GM18520 (cell line): Measurements from ENCODE around the gene PTH2.
"Not testable (repeated sequence)": the region's sequence is repeated elsewhere in the genome, so short reads cannot be mapped to it uniquely, and the experiment has no call there.

Source experiments
- ATAC-seq: cut with Tn5 transposase; IDR thresholded peaks from one replicate; pipeline ENCODE4 v1.9.1; 2021; ENCODE audit not compliant: unreplicated experiment

The PTH2 gene

DNA sequence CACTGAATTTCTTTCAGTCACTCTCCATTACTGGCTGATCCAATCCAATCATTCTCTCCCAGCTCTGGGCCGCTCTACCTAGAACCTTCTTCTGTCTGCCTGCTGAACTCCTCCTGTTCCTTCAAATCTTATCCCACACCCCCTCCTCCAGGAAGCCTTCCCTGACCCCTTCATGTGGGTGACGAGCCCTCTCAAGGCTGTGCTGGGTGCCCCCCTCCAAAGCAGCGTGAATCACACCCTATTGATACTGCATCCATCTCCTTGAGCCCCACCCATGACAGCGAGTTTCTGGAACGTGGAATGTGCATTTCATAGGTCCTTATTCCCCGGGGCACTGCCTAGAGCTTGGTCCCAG lies 25.2 kb upstream of the PTH2 start:
- ATAC-seq = no peak

DNA sequence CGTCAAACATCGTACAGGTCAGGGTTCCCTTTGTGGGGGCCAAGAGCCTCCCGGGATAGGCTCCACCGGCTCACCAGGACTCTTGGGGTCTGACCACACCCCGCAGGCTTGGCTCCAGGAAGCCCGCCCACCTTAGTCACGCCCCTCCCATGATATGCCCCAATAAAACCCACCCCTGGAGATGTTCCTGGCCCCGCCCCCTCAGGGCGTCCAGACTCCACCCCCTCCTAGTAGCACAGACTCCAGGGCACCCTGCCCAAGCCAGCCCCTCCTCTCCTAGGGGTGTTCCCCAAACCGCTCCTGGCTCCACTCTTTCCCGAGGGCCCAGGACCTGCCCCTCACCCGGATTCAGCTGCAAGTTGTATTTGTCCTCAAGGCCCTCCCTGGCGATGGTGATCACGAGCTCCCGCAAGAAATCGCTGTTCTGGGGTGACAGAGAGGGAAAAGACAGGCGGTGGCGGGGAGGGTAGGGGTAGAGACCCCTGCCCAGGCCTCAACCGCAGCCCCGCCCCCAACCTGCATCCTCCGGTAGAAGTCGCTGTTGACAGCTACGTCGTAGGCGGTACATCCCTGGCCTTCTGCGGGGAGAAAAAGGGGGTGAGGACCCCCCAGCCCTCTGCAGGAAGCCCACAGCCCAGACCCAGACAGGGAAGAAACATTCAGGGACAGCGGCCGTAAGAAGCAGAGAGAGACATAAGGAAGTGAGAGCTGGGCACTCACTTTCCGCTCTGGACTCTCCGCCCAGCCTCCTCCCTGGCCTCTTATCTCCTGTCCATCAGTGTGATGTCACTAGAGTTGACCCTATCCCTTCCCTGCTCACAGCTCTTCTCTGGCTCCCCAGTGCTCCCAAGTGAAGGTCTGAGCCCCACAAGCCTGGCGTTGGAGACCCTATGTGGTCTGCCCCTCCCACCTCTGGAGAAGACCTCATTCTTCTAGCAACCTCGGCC lies 24.5 kb upstream of the PTH2 start:
- ATAC-seq = no peak

DNA sequence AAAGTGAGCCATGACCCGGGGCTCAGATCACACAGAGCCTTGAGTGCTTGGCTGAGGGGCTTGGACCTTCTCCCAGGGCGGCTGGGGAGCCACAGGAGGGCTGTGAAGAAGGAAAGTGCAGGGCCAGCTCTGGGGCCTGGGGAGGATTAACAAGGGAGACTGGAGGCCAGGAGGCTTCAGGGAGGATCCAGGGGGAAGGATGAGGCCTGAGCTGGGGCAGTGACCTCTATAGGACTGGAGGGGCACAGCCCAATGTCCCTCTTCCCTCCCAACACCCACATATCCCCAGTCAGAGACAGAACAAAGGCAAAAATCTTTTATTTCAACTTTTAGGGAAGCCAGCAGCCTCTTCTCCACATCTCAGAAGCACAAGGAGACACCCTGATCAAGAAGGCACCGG lies 22.8 kb upstream of the PTH2 start:
- no peak for ATAC-seq

DNA sequence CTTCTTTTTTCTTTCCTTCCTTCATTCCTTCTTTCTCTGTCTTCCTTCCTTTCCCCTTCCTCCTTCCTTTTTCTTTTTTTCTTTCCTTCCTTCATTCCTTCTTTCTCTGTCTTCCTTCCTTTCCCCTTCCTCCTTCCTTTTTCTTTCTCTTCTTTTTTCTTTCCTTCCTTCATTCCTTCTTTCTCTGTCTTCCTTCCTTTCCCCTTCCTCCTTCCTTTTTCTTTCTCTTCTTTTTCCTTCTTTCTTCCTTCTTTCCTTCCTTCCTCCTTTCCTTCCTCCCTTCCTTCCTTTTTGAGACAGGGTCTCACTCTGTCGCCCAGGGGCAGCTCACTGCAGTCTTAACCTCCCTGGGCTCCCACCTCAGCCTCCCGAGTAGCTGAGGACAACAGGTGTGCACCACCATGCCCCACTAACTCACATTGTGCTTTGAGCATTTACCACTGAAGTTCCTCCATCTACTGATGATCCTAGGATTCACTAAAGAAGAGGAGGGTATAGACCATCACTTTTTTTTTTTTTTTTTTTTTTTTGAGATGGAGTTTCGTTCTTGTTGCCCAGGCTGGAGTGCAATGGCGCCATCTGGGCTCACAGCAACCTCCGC lies 21.0 kb upstream of the PTH2 start:
- not testable (repeated sequence) for ATAC-seq

DNA sequence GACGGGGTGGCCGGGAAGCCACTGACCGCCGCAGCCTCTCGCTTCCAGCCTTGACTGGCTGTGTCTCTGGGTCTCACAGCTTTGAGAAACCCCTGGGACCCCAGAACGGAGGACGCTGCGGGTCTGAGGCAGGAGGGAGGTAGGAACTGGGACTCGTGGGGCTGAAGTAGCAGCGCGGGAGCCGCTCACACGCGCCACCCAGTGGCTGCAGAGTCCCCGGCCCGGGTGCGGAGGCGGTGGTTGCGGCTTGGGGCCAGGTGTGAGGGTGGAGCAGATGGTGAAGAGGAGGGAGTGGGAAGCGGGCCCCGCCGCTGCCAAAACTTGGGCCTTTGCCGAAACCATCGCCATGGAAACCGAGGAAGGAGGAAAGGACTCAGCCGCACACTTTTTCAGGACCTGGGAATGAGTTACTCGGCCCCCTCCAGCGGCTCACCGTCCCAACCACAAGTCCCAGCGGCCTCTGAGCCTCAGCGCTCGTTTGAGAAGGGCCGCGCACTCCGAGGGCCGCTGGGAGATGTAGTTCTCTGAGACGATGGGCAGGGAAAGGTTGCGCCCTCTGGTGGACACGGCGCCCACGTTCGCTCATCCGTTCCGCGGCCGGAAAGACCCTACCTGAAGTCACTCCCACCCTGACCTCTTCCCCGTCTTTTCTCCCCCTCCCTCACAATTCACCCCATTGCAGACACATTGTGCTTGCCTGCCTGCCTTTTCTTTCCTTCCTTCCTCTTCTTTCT lies 20.3 kb upstream of the PTH2 start:
- ATAC-seq = peak; percentile 66

DNA sequence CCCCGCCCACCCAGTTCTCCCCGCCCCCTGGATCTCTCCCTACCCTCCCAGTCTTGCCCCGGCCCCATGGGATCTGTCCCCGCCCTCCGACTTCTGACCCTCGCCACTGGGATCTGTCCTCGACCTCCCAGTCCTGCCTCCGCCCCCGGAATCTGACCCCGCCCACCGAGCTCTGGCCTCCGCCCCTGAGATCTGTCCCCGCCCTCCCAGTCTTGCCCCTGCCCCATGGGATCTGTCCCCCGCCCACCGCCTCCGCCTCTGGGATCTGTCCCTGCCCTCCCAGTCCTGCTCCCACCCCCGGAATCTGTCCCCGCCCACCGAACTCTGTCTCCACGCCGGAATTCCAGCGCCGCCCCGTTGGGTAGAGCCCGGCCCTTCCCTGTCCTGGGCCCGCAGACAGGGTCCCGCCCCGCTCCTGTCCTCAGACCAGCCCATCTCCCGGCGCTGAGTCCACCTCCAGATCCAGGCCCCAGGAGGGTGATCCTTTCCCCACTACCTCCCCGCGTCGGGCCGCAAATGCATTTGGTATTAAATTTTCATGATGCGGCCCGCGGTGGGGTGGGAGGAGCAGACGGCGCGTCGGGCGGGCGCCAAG lies 19.6 kb upstream of the PTH2 start:
- ATAC-seq = no peak

DNA sequence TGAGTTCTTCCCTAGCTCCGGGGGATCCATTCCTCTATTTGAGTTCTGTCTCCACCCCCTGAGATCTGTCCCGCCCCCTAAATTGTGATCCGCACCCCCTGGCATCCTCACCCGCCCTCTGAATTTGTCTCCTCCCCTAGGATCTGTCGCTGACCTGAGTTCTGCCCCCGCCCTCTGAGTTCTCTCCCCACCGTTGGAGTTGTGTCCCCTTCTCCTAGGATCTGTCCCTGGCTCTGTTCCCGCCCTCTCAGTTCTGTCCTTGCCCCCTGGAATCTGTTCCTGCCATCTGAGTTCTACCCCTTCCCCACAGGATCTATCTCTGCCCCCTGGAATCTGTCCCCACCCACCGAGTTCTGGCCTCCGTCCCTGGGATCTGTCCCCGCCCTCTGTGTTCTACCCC lies 19.1 kb upstream of the PTH2 start:
- ATAC-seq = no peak

DNA sequence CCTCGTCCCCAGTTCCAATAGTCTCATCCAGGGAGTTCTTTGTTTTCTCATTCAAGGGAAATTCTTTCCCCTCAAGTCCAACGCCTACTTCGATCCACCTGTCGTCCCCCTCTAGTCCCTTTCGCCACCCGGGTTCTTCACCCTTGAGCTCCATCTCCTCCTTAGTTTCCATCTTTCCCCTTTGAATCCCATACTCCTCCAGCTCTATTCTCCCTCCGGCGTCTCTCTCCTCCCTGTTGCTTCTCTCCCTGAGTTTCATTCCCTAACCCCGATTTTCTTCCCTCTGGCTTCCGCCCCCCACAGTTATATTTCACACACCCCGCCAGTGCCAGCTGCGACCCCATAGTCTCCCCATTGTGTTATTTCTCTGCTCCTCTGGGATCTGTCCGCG lies 18.7 kb upstream of the PTH2 start:
- no peak for ATAC-seq

DNA sequence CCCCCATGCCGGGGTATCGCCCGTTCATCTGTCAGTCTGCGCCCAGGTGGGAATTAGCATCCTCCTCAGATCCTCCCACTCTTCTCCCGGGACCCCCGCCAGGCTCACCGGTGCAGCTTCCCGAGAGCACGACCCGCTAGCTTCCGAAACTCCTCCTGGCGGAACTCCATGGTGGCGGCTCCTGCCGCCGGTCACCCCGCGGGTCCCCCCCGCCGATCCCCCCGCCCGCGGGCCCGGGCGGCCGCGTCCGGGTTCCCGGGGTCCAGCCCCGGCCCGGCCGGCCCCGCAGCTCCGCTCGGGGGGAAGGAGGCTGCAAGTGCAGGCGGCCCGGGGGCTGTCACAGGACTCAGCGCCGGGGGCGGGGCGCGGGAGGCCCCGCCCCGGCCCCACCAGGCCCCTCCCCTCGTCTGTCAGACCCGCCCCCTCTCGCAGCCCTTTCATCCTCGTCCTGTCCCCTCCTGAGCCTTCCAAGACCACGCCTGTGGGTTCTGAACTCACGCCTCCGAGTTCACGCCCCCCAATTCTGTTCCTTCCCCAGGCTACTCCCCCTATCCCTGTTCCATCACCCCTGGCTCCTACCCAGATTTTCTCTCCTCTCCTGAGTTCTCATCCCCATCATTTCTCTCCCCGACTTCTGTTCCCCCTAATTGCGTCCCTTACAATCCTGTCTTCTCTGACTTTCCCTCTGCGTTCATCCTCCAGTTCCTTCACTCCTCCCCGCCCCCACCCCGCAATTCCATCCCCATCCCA lies 18.1 kb upstream of the PTH2 start, which contains the start of gene SLC17A7:
TSS of gene SLC17A7 (minus strand) at position 318 of the 750 bp plus-strand sequence. CDS start at position 170, 148 bp downstream.
- no peak for ATAC-seq

DNA sequence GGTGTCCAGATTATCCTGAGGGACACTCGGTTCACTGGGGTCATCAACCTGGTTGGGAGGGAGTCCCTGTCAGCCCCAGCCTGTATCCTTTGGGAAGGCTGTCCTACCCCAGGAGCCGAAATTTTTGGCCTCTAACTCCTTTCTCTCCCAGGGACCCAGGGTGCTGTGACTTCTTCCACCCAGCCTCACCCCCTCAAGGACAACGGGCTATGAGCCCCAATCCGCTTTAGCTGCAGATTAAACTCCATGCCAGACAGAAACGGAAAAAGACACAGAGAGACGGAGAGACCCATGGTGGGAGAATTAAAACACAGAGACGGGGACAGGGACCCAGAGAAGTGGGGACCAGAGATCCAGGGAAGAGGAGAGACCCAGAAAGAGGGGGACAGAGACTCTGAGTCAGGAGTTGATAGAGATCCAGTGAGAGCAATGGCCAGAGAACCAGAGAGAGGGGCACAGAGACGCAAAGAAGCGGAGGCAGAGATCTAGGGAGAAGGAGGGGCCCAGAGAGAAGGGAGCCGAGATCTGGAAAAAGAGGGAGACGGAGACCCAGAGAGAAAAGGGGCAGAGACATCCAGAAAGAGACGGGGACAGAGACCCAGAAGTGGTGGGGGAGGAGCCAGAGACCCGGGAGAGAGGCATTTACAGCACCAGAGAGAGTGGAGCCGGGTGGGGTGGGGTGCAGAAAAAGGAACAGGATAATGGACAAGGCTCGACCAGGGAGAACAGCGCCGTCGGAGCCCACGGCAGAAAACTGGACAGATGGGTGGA lies 17.4 kb upstream of the PTH2 start:
- no peak for ATAC-seq

DNA sequence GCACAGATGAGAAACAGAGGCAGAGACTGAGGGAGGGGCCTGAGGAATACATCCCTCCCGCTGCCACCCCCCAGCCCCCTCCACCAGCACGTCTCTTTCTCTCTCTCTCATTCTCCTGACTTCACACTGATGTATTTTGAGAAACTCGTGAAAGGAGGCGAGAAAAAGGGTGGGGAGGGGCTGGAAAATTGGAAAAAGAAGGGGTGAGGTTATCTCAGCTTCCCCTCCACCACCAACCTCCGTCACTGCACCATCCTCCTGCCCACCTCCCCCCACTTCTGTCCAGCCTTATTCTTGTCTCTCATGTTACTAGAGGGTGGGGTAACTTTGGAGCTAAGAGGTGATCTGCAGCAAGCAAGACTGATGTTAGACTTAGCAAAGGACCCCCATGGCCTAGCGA lies 16.6 kb upstream of the PTH2 start:
- no peak for ATAC-seq

DNA sequence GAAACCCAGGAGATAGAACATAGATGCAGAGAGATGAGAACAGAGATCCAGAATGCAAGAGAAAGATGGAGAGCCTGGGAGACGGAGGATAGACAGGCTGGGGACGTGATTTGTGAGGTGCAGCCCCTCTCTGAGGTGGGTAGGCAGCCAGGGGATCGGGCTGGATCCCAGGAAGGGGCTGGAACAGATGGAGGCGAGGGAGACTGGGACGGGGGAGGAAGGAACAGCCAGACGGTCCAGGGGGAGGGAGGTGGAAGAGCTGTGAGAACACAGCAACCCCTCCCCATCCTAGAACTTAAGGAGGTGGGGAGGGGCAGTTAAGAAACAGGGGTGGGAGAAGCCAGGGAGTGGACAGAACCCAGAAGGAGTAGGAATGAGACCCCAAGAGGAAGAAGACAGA lies 15.0 kb upstream of the PTH2 start:
- ATAC-seq = no peak

DNA sequence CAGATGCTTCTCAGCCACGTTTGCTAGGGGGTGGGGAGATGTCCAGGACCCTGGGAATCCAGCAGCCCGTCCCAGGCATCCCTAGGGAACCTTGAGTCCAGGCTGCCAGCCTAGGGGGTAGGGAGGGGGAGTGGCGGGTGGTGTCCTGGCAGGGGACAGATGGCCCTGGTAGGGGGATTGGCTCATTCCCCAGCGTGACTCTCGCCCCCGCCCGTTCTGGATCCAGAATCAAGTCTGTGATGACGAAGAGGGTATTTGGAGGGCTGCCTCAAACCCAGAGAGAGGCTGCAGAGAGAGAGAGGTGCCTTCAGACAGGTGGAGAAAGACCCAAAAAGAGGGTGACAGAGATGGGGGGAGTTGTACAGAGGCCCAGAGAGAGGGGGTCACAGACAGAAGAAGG lies 14.0 kb upstream of the PTH2 start:
- no peak for ATAC-seq

DNA sequence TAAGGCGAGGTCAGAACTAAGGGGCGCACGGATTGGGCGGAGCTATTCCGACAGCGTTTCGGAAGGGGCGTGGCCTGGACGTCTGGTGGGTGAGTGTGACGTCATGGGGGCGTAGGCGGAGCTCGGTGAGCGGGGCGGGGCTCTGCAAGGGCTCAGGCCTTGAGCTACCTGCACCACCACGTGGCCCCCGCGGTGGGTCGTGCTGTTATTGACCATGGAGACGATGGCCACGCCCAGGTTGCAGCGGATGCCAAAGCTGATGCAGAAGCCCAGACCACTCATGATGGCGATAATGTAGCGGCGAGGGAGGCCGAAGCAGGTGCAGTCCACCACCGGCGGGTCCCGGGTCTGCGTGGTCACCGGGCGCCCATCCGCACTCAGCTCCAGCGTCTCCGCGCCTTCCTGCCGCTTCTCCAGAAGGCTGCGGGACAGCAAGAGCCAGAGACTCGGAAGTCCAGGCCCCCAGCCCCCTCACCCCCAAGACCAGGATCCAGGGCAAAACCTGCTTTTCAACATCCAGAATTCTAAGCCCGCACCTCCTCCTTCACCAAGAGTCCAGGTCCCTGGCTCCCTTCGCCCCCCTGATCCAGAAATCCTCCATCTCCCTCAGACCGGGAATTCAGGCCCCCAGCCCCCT lies 13.3 kb upstream of the PTH2 start:
- no peak for ATAC-seq

DNA sequence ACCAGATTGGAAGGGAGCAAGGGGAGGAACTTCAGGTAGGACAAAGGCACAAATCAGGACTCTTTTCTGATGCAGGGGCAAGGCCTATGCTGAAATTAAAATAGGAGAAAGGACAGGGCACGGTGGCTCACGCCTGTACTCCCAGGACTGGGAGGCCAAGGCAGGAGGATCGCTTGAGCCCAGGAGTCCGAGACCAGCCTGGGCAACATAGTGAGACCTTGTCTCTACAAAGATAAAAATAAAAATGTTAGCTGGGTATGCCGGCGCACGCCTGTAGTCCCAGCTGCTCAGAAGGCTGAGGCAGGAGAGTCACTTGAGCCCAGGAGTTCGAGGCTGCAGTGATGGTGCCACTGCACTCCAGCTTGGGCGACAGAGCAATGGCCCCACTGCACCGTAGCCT lies 12.4 kb upstream of the PTH2 start:
- ATAC-seq = no peak

DNA sequence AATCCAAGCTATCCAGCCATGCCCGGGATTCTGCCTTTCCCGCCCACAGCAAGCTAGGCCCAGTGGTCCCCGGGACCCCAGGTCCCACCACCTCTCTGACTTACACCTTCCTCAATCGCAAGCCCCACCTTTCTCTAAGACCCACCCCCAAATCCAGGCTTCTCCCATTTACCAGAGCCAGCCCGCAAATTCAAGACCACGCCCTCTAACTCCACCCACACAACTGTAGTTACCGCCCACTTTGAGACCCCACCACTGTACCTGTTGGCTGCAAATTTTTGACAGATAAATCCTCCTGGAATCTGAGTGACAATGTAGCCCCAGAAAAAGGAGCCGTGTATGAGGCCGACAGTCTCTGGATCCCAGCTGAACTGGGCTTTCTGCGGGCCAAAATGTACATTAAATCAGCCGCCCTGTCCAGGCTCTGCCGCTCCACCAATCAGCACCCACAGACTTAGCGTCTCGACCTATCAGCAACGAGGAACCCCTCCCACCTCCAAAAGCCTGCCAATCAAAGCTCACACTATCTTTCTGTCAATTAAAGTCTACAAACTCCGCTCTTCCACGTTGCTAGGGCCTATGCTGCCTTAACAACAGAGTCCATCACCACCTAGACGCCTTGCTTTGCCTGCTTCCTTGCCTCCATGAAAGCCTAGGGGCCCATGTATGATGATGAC lies 11.8 kb upstream of the PTH2 start:
- no peak for ATAC-seq

DNA sequence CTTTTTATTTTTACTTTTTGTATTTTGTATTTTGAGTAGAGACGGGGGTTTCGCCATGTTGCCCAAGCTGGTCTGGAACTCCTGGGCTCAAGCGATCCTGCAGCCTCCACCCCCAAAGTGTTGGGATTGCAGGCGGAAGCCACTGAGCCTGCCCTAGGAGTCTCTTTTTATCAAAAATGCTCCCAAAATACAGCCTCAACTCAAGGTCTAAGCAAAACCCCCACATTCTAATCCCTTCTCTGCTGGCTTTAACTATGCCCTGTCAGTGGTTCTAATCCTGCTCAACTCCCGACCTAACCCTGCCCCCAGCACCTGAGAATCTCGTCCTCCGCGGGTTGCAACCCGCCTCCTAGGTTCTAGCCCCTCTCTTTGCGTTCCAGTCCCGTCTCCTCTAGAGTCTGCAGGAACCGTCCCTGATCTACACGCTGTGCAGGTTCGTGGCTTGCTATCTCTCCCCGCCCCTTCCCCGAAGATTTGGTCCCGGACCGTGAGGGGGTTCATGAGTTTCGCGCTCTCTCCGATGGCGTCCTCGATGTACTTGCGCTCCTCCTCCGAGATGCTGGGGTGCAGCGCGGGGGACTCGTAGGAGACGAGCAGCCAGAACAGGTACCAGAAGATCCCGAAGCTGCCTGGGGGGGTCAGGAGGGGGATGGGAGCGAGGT lies 10.1 kb upstream of the PTH2 start:
- no peak for ATAC-seq
